Stimulated activated CD4-positive, alpha-beta T cell treated with anti-CD3 and anti-CD28 coated beads, Interleukin-1b, Interleukin-23, amount 100 ng/mL, for 48 hours (primary cell): ENCODE measurements around the gene BTBD17.

Experiments used
- DNase-seq: peaks from one replicate; pipeline ENCODE4 v3.0.0-alpha.2; 2020

BTBD17 gene

GRCh38 chr17:74357466-74357809, 4.2 kb downstream of the BTBD17 start:
- DNase-seq: no peak

- no peak for DNase-seq
These were observed 4.8 kb downstream of the BTBD17 start for GRCh38 chr17:74356646-74357465.

GRCh38 chr17:74355065-74355464, 6.6 kb downstream of the BTBD17 start:
- no peak for DNase-seq

- no peak for DNase-seq
These were observed 7.1 kb downstream of the BTBD17 start for GRCh38 chr17:74354561-74354960.

GRCh38 chr17:74354123-74354522, 7.5 kb downstream of the BTBD17 start:
- DNase-seq: peak; percentile 76

- DNase-seq: no peak
These were observed 8.1 kb downstream of the BTBD17 start for GRCh38 chr17:74353446-74354060.

- no peak for DNase-seq
These were observed 10.0 kb downstream of the BTBD17 start for GRCh38 chr17:74351552-74352210.

GRCh38 chr17:74350486-74350885, 11.2 kb downstream of the BTBD17 start:
- DNase-seq: no peak

- no peak for DNase-seq
These were observed 12.5 kb downstream of the BTBD17 start for GRCh38 chr17:74349120-74349519.

- DNase-seq: no peak
These were observed 14.0 kb downstream of the BTBD17 start for GRCh38 chr17:74347646-74348045.

- DNase-seq: no peak
These were observed 16.0 kb downstream of the BTBD17 start for GRCh38 chr17:74345433-74346241.

- DNase-seq: no peak
These were observed 17.0 kb downstream of the BTBD17 start for GRCh38 chr17:74344658-74345057.

- DNase-seq: no peak
These were observed 18.0 kb downstream of the BTBD17 start for GRCh38 chr17:74343526-74344284.

GRCh38 chr17:74343121-74343520, 18.5 kb downstream of the BTBD17 start:
- no peak for DNase-seq

GRCh38 chr17:74342224-74342623, 19.4 kb downstream of the BTBD17 start:
- DNase-seq: no peak

GRCh38 chr17:74340470-74341023, 21.1 kb downstream of the BTBD17 start:
- DNase-seq: no peak

- no peak for DNase-seq
These were observed 22.0 kb downstream of the BTBD17 start for GRCh38 chr17:74339537-74340195.

GRCh38 chr17:74337834-74338500, 23.7 kb downstream of the BTBD17 start:
- DNase-seq: no peak

- no peak for DNase-seq
These were observed 25.4 kb downstream of the BTBD17 start for GRCh38 chr17:74336307-74336706.

- no peak for DNase-seq
These were observed 26.1 kb downstream of the BTBD17 start for GRCh38 chr17:74335529-74336062.
